ENCODE data around the gene POLQ.

DNA sequence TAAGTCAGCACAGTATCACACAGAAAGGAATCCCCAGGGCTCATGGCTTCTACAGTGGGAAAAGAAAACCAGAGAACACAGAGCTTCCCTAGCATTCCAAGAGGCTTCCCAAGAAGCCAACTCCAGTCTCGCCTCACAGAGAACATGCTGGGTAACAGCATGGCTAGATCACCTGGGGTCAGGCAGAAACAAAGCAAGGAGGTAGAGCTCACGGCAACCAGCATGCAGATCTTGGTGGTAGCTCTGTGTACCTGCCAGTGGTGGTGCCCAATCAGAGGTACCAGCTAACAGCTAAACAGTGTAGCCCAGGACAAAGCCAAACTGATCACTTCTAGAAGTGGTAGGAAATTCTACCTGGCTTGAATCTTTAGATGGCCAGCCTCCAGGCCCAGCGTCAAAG is 31.3 kb downstream of the POLQ start:
- no peak for TF ChIP-seq POLR2A (IDR thresholded peaks at IDR 0.05; ENCODE audit: low read length)
- TF ChIP-seq GATA1 (IDR thresholded peaks at IDR 0.05; ENCODE audit: low read depth, low read length): no peak

All from erythroblast (primary cell).